Activated CD8-positive, alpha-beta memory T cell treated with anti-CD3 and anti-CD28 coated beads, Interleukin-2, amount 10 ng/mL, durations not matched to agents 7 days and 5 days (primary cell): ENCODE results near the gene IRAK4. TPM values are rescaled to one million over a fixed set of nuclear protein-coding genes. Genes with fewer than 3 reads are reported as not detected.
A peak's percentile ranks its signal among the peaks of the same experiment; 100 is the strongest.

Source experiments
- ATAC-seq: fragments of 150-1000 bp; cut with Tn5 transposase; one replicate; pipeline ENCODE4 v1.10.0; 2021; ENCODE audit warnings: moderate library complexity
- CTCF ChIA-PET: fragments of 350-600 bp; sonication (Branson Sonifier 250); formaldehyde crosslinking; loops from one replicate; lab custom pipeline; 2021; ENCODE audit warnings: antibody characterized with exemption; lab: Charles Lee
- DNase-seq: peaks from one replicate; pipeline ENCODE4 v3.0.0-alpha.2; 2020
- H3K27ac Mint-ChIP-seq: one replicate; pipeline ENCODE4 v1.8.0; 2021; ENCODE audit warnings: mild to moderate bottlenecking, mixed read lengths
- H3K27me3 Mint-ChIP-seq: one replicate; pipeline ENCODE4 v1.8.0; 2021; ENCODE audit warnings: mixed read lengths
- H3K36me3 Mint-ChIP-seq: one replicate; pipeline ENCODE4 v1.8.0; 2021; ENCODE audit warnings: mild to moderate bottlenecking, mixed read lengths
- H3K4me1 Mint-ChIP-seq: one replicate; pipeline ENCODE4 v1.8.0; 2021; ENCODE audit warnings: mixed read lengths
- H3K4me3 Mint-ChIP-seq: one replicate; pipeline ENCODE4 v1.8.0; 2021; ENCODE audit warnings: mild to moderate bottlenecking, moderate library complexity, mixed read lengths
- H3K9me3 Mint-ChIP-seq: one replicate; pipeline ENCODE4 v1.8.0; 2022; ENCODE audit warnings: low read depth, mixed read lengths
- total RNA-seq, 2 experiments: library from RNA; stranded (reverse); gene quantifications; one replicate each; pipeline ENCODE4 v1.2.3, GENCODE V29; 2021

Gene IRAK4
- total RNA-seq, 2 experiments from 2014 or later = 30.4 to 40.4 TPM

GRCh38 chr12:43795716-43796280 lies 37.0 kb downstream of the IRAK4 start:
- Mint-ChIP-seq H3K27ac (no peak overlapping the region), H3K4me3 (no peak overlapping the region), H3K36me3 (peaks cover 34% of the 10 kb centered on the region), H3K27me3 (no peaks in the 10 kb centered on the region), H3K9me3 (no peaks in the 10 kb centered on the region), H3K4me1 (peaks cover 6% of the 10 kb centered on the region)
- DNase-seq (no peak), ATAC-seq (no peak)
- CTCF ChIA-PET = interaction anchor here (1.0 kb wide), 1 partner anchor 87 kb away, joined by 3 read pairs; no protein-coding TSS in a partner anchor

GRCh38 chr12:43797561-43798217 lies 38.9 kb downstream of the IRAK4 start:
- CTCF ChIA-PET = no interaction called here
- ATAC-seq (no peak), DNase-seq (no peak)
- no peaks in the 10 kb centered on the region for H3K9me3 Mint-ChIP-seq
- no peak overlapping the region for H3K27ac Mint-ChIP-seq
- peaks cover 32% of the 10 kb centered on the region for H3K36me3 Mint-ChIP-seq
- H3K27me3 Mint-ChIP-seq = no peaks in the 10 kb centered on the region
- H3K4me1 Mint-ChIP-seq = peaks cover 9% of the 10 kb centered on the region
- no peak overlapping the region for H3K4me3 Mint-ChIP-seq

GRCh38 chr12:43805149-43805859 lies 46.6 kb downstream of the IRAK4 start:
- H3K27me3 Mint-ChIP-seq = no peaks in the 10 kb centered on the region
- ATAC-seq = peak; percentile 21
- peaks cover 28% of the 10 kb centered on the region for H3K4me1 Mint-ChIP-seq

GRCh38 chr12:43805860-43806736 lies 47.3 kb downstream of the IRAK4 start, which contains the start of gene TWF1:
Gene TWF1 (minus strand): TSS chr12:43806317. CDS start chr12:43806245, 72 bp downstream.
- CTCF ChIA-PET = interaction anchor here (1.0 to 3.2 kb wide), 9 partner anchors 9 to 76 kb away, joined by 3 to 12 read pairs (median 4); partner anchors contain the start of genes IRAK4 and PUS7L
- no peaks in the 10 kb centered on the region for H3K9me3 Mint-ChIP-seq
- peak; percentile 97 for ATAC-seq
- peak; percentile 91 for DNase-seq
- peak within 1 kb of the TSS; percentile 100 for H3K27ac Mint-ChIP-seq
- peaks cover 8% of the 10 kb centered on the region for H3K36me3 Mint-ChIP-seq
- H3K4me1 Mint-ChIP-seq = peaks cover 24% of the 10 kb centered on the region
- H3K4me3 Mint-ChIP-seq = peak within 1 kb of the TSS; percentile 87
- peaks cover under 1% of the 10 kb centered on the region for H3K27me3 Mint-ChIP-seq

More at GRCh38 chr12:43805149-43805859, 46.6 kb downstream of the IRAK4 start:
- no peaks in the 10 kb centered on the region for H3K9me3 Mint-ChIP-seq
- H3K36me3 Mint-ChIP-seq = peaks cover 14% of the 10 kb centered on the region
- peak overlapping the region; percentile 100 for H3K27ac Mint-ChIP-seq
- DNase-seq = no peak
- CTCF ChIA-PET = interaction anchor here (1.0 to 3.2 kb wide), 6 partner anchors 10 to 77 kb away, joined by 3 to 12 read pairs (median 6); partner anchors contain the start of genes IRAK4 and PUS7L
- peak overlapping the region; percentile 87 for H3K4me3 Mint-ChIP-seq

- H3K27me3 Mint-ChIP-seq = peaks cover 4% of the 10 kb centered on the region
- H3K4me1 Mint-ChIP-seq = peaks cover 23% of the 10 kb centered on the region
- H3K9me3 Mint-ChIP-seq = no peaks in the 10 kb centered on the region
- peak overlapping the region; percentile 87 for H3K4me3 Mint-ChIP-seq
- H3K27ac Mint-ChIP-seq = peak overlapping the region; percentile 100
- H3K36me3 Mint-ChIP-seq = peaks cover 7% of the 10 kb centered on the region
- ATAC-seq (no peak), DNase-seq (no peak)
- CTCF ChIA-PET = interaction anchor here (1.0 to 3.2 kb wide), 8 partner anchors 8 to 76 kb away, joined by 3 to 12 read pairs (median 4); partner anchors contain the start of gene IRAK4
Measured at GRCh38 chr12:43806737-43807072, 48.0 kb downstream of the IRAK4 start.

- Mint-ChIP-seq H3K4me1 (peaks cover 23% of the 10 kb centered on the region), H3K36me3 (peaks cover 7% of the 10 kb centered on the region), H3K27me3 (peaks cover 4% of the 10 kb centered on the region), H3K4me3 (no peak overlapping the region), H3K9me3 (no peaks in the 10 kb centered on the region), H3K27ac (peak overlapping the region; percentile 100)
- CTCF ChIA-PET = interaction anchor here (1.2 to 3.2 kb wide), 4 partner anchors 8 to 75 kb away, joined by 3 to 12 read pairs (median 8); partner anchors contain the start of gene IRAK4
- no peak for ATAC-seq
- no peak for DNase-seq
Measured at GRCh38 chr12:43807386-43807785, 48.6 kb downstream of the IRAK4 start.

- H3K9me3 Mint-ChIP-seq = no peaks in the 10 kb centered on the region
Measured at GRCh38 chr12:43812057-43812456, 53.3 kb downstream of the IRAK4 start.

GRCh38 chr12:43812926-43813325 lies 54.2 kb downstream of the IRAK4 start:
- Mint-ChIP-seq H3K36me3 (peaks cover 1% of the 10 kb centered on the region), H3K9me3 (no peaks in the 10 kb centered on the region), H3K27me3 (peaks cover 4% of the 10 kb centered on the region), H3K27ac (no peak overlapping the region), H3K4me1 (peaks cover 7% of the 10 kb centered on the region), H3K4me3 (no peak overlapping the region)
- DNase-seq = no peak
- CTCF ChIA-PET = interaction anchor here (0.5 kb wide), 1 partner anchor 70 kb away, joined by 3 read pairs; no protein-coding TSS in a partner anchor
- ATAC-seq = no peak

More at GRCh38 chr12:43812057-43812456, 53.3 kb downstream of the IRAK4 start:
- Mint-ChIP-seq H3K4me1 (peaks cover 12% of the 10 kb centered on the region), H3K4me3 (no peak overlapping the region), H3K27me3 (peaks cover 4% of the 10 kb centered on the region), H3K36me3 (peaks cover 1% of the 10 kb centered on the region), H3K27ac (no peak overlapping the region)
- no peak for ATAC-seq
- CTCF ChIA-PET = no interaction called here
- no peak for DNase-seq

GRCh38 chr12:43815416-43815815 lies 56.7 kb downstream of the IRAK4 start:
- DNase-seq (no peak), ATAC-seq (no peak)
- H3K4me1 Mint-ChIP-seq = peaks cover 7% of the 10 kb centered on the region
- H3K36me3 Mint-ChIP-seq = peaks cover 1% of the 10 kb centered on the region
- H3K27me3 Mint-ChIP-seq = peaks cover 6% of the 10 kb centered on the region
- H3K9me3 Mint-ChIP-seq = no peaks in the 10 kb centered on the region
- CTCF ChIA-PET = interaction anchor here (2.5 kb wide), 1 partner anchor 10 kb away, joined by 12 read pairs; the partner anchor contains the start of gene TWF1
- H3K27ac Mint-ChIP-seq = no peak overlapping the region
- no peak overlapping the region for H3K4me3 Mint-ChIP-seq

GRCh38 chr12:43816168-43816567 lies 57.4 kb downstream of the IRAK4 start:
- H3K4me3 Mint-ChIP-seq = no peak overlapping the region
- peaks cover 7% of the 10 kb centered on the region for H3K4me1 Mint-ChIP-seq
- no peaks in the 10 kb centered on the region for H3K9me3 Mint-ChIP-seq
- H3K27me3 Mint-ChIP-seq = peaks cover 6% of the 10 kb centered on the region
- peaks cover 1% of the 10 kb centered on the region for H3K36me3 Mint-ChIP-seq
- peak overlapping the region; percentile 29 for H3K27ac Mint-ChIP-seq
- no peak for DNase-seq
- CTCF ChIA-PET = interaction anchor here (2.5 kb wide), 1 partner anchor 10 kb away, joined by 12 read pairs; the partner anchor contains the start of gene TWF1
- peak; percentile 51 for ATAC-seq

GRCh38 chr12:43824207-43824775 lies 65.5 kb downstream of the IRAK4 start:
- Mint-ChIP-seq H3K27me3 (peaks cover 8% of the 10 kb centered on the region), H3K4me1 (peaks cover 2% of the 10 kb centered on the region), H3K9me3 (no peaks in the 10 kb centered on the region), H3K36me3 (no peaks in the 10 kb centered on the region), H3K4me3 (no peak overlapping the region), H3K27ac (no peak overlapping the region)
- DNase-seq (no peak), ATAC-seq (no peak)
- CTCF ChIA-PET = interaction anchor here (1.5 kb wide), 1 partner anchor 9 kb away, joined by 3 read pairs; no protein-coding TSS in a partner anchor

GRCh38 chr12:43826681-43827080 lies 67.9 kb downstream of the IRAK4 start:
- Mint-ChIP-seq H3K27ac (no peak overlapping the region), H3K27me3 (peaks cover 19% of the 10 kb centered on the region), H3K9me3 (no peaks in the 10 kb centered on the region), H3K4me3 (no peak overlapping the region), H3K4me1 (peaks cover 3% of the 10 kb centered on the region), H3K36me3 (no peaks in the 10 kb centered on the region)
- no peak for DNase-seq
- CTCF ChIA-PET = no interaction called here
- no peak for ATAC-seq
